ENCODE data around the gene FLNA. TPM values are rescaled to one million over a fixed set of nuclear protein-coding genes. Genes with fewer than 3 reads are reported as not detected.

Gene FLNA
- total and polyA plus RNA-seq, 2 of the 13 experiments (the other 11 are each of a cell fraction or from before 2014, with no cell fraction given), result 83.4 to 174 TPM

- TF ChIP-seq PAXIP1 (CRISPR knock-in tag; conservative IDR thresholded peaks at IDR 0.05) (no peak), SOX5 (CRISPR knock-in tag; IDR thresholded peaks at IDR 0.05; ENCODE audit: borderline replicate concordance) (no peak), KDM3A (CRISPR knock-in tag; IDR thresholded peaks at IDR 0.05; ENCODE audit: low read depth) (no peak), SRY (CRISPR knock-in tag; IDR thresholded peaks at IDR 0.05) (0 out of 2 replicates have a peak, but pooled peaks have one; percentile 42), MIER2 (CRISPR knock-in tag; IDR thresholded peaks at IDR 0.05) (no peak), CSRNP2 (CRISPR knock-in tag; conservative IDR thresholded peaks at IDR 0.05; ENCODE audit: low read depth) (no peak), HMG20B (CRISPR knock-in tag; conservative IDR thresholded peaks at IDR 0.05) (no peak), ZNF33B (CRISPR knock-in tag; IDR thresholded peaks at IDR 0.05) (no peak), SCMH1 (CRISPR knock-in tag; IDR thresholded peaks at IDR 0.05; ENCODE audit: borderline replicate concordance) (no peak), POGK (CRISPR knock-in tag; conservative IDR thresholded peaks at IDR 0.05) (no peak), CEBPG (CRISPR knock-in tag; IDR thresholded peaks at IDR 0.05) (no peak), MZF1 (CRISPR knock-in tag; IDR thresholded peaks at IDR 0.05; ENCODE audit: borderline replicate concordance) (no peak), RFXAP (CRISPR knock-in tag; IDR thresholded peaks at IDR 0.05; ENCODE audit: borderline replicate concordance) (no peak), CENPT (CRISPR knock-in tag; IDR thresholded peaks at IDR 0.05; ENCODE audit: low read depth) (no peak), ZNF800 (CRISPR knock-in tag; IDR thresholded peaks at IDR 0.05) (no peak), RARG (CRISPR knock-in tag; IDR thresholded peaks at IDR 0.05; ENCODE audit: low read depth) (no peak), ZNF24 (IDR thresholded peaks at IDR 0.05) (no peak)
Observed at GRCh38 chrX:154409222-154409871, 34.9 kb upstream of the FLNA start, which contains the start of gene DNASE1L1 (continued).

Data from HepG2 (cell line).